CD4-positive, alpha-beta T cell treated with Interferon gamma for 1 hour (primary cell): Measurements from ENCODE around the gene CUL9.
A peak's percentile ranks its signal among the peaks of the same experiment; 100 is the strongest.

Source experiments
- DNase-seq: peaks from one replicate; pipeline ENCODE4 v3.0.0-alpha.2; 2020

Gene CUL9

GRCh38 chr6:43231053-43231452, 49.1 kb downstream of the CUL9 start:
- DNase-seq: no peak

GRCh38 chr6:43231735-43232450, 49.9 kb downstream of the CUL9 start:
- no peak for DNase-seq

GRCh38 chr6:43235841-43236240, 53.8 kb downstream of the CUL9 start:
- DNase-seq: no peak

GRCh38 chr6:43239054-43239453, 57.1 kb downstream of the CUL9 start:
- DNase-seq: no peak

- no peak for DNase-seq
Measured at GRCh38 chr6:43240950-43241349, 59.0 kb downstream of the CUL9 start.

DNA sequence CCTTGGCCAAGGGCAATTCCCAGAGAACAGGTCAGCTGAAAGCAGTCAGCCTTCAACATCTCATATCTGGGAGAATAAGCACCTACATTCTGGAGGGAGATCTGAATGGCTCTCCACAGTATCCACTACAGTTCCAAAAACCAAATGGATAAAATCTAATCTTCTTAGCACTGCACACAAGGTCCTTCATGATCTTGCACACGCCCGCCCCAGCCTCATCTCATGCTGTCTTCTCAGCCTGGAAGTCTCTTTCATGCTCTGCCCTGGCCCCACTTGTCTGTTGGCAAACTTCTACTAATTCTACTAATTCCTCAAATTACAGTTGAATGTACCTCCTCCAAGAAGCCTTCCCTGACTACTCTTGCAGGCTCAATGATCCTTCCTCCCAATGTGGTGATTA, 59.5 kb downstream of the CUL9 start:
- DNase-seq: no peak

DNA sequence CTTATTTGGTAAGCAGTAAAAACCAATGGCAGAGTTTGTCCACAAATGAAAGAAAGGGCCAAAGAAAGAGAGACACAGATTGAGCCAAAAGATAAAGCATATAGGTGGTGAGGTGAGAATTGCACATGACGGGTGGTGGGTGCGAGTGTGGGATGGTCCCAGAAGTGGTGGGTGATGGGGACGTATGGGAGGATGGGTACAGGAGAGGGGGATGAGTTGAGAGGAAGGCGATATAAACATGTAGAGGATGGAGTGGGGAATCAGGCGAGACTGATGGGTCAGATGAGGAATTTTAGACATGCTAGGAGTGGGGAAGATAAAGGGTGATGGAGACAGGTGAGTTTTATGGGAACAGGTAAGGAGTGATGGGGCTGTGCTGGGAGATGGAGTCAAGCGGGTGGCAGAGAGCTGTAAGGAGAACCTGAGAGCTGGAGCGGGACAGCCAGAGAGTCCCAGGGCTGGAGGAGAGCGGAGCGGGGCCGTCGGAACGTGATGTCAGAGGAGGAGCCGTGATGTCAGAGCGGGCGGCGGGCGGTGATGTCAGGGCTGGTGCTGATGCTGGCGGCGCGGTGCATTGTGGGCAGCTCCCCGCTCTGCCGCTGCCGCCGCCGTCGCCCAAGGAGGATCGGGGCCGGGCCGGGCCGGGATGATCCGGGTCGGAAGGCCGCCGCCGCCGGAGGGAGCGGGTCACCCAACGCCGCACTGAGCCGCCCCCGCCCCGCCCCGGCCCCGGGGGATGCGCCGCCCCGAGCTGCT, 61.1 kb downstream of the CUL9 start, which contains the start of gene TTBK1:
TTBK1 (plus strand) TSS at position 574 of the 756 bp plus-strand sequence. CDS start 3,180 bp downstream, outside the sequence.
- no peak for DNase-seq

GRCh38 chr6:43243664-43244321, 61.8 kb downstream of the CUL9 start:
- DNase-seq: no peak

GRCh38 chr6:43246301-43247113, 64.5 kb downstream of the CUL9 start:
- DNase-seq: no peak

- DNase-seq: peak; percentile 79
Measured at GRCh38 chr6:43247114-43247999, 65.4 kb downstream of the CUL9 start.

GRCh38 chr6:43248101-43248500, 66.1 kb downstream of the CUL9 start:
- DNase-seq: no peak

GRCh38 chr6:43248791-43249190, 66.8 kb downstream of the CUL9 start:
- DNase-seq: no peak

DNA sequence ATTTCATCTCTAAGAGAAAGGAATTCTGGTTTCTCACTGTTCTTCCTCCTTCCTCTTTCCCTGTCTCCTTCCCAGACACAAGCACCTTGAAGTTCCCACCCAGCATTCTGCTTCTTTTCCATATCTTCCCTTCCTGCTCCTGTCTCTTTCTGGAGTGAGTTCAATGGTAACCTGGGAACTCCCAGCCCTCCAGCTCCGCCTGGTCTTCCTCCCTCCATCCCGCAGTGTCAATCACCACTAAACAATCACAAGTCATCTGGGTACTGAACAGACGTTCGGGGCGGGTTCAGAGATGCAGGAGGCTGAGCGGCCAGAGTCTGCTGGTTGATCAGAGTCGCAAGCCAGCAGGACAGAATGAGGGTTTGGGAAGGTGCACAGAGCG, 69.0 kb downstream of the CUL9 start:
- DNase-seq: no peak

- no peak for DNase-seq
Measured at GRCh38 chr6:43253401-43253800, 71.4 kb downstream of the CUL9 start.

DNA sequence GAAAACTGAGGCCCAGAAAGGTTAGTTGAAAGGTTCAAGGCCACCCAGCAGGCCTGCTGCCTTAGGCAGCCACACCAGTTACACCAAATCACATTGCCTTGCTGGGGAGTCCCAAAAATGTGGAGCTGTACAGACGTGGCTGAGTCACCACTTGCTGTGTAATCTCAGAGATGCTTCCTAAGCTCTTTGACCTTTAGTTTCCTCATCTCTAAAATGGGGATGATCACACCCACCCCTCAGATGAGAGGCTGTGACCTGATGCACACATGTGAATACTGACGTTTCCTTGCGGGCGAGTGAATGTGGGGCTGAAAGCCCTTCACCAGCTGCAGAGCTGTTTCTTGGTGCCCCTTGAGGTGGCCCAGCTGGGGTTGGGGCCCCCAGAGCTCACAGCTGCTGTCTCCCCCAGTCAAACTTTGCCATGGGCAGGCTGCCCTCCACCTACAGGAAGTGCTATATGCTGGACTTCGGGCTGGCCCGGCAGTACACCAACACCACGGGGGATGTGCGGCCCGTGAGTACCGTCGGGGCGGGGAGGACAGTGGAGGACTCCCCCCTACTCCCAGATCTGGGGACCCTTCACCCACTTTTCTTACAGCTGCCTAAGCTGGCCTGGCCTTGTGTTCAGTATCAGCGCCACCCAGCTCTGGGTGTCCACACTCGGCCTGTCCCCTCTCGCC, 72.3 kb downstream of the CUL9 start:
- no peak for DNase-seq

DNA sequence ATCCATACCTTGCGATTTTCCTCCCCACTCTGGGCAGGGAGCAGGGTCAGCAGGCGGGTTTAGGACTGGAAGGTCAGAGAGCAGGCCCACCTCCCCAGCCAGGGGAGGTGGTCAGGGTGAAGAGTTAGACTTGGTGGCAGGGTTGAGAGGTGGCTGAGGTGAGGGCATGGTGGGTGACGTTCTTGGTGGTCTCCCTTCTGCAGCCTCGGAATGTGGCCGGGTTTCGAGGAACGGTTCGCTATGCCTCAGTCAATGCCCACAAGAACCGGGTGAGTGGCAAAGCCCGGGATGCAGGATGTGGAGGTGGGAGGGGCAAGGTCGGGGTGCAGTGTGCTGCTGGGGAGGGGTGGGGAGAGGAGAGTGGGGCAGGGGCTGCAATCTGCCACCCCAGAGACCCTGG, 72.8 kb downstream of the CUL9 start:
- DNase-seq: no peak

DNA sequence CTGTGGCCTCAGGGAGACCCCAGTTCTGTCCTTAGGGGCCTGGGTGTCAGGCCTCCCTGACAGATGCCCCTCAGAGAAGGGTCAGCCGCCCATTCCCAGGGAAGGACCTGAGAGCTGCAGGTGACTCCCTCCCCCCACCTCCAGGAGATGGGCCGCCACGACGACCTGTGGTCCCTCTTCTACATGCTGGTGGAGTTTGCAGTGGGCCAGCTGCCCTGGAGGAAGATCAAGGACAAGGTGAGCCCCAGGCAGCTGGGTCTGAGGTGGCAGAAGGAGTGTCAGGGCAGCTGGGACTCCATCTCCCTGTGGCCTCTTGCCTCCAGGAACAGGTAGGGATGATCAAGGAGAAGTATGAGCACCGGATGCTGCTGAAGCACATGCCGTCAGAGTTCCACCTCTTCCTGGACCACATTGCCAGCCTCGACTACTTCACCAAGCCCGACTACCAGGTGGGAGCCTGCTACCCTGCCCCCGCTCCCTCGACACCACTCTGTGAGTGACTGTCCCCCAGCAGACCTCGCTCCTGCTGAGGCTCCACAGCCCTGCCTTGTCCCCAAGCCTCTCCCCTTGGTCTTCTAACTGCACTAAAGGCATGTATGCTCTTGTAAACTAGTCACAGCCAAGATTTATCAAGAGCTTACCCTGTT, 73.5 kb downstream of the CUL9 start:
- no peak for DNase-seq

DNA sequence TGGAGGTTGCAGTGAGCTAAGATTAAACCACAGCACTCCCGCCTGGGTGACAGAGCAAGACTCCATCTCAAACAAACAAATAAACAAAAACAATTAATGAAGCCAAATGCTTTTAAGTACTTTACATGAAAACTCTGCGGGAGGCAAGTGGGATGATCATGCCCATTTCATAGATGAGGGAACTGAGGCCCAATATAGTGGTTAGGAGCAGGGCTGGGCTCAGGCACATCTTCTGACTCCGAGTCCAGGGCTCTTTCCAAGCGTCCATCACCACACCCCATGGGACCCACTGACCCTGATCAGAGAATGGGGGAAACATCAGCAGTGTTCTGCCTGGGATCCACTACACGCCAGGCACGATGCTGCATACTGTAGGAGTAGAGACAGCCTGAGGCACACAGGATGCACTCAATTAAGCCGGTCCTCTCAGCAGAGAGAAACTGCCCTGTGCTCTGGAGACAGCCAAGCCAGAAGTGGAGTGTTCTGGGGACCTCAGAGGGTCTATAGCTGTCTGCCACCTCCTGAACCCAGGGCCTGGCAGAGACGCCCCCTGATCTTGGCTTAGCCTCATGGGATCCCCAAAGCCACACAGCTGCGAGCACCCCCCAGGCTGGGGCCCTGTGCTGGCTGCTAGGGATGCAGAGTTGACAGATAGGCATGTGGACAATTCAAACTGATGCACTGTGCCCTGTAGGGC, 74.8 kb downstream of the CUL9 start:
- no peak for DNase-seq

- no peak for DNase-seq
Measured at GRCh38 chr6:43257367-43258145, 75.6 kb downstream of the CUL9 start.
